ENCODE measurements around the gene DFFA.

- TF ChIP-seq, protein P1, sequence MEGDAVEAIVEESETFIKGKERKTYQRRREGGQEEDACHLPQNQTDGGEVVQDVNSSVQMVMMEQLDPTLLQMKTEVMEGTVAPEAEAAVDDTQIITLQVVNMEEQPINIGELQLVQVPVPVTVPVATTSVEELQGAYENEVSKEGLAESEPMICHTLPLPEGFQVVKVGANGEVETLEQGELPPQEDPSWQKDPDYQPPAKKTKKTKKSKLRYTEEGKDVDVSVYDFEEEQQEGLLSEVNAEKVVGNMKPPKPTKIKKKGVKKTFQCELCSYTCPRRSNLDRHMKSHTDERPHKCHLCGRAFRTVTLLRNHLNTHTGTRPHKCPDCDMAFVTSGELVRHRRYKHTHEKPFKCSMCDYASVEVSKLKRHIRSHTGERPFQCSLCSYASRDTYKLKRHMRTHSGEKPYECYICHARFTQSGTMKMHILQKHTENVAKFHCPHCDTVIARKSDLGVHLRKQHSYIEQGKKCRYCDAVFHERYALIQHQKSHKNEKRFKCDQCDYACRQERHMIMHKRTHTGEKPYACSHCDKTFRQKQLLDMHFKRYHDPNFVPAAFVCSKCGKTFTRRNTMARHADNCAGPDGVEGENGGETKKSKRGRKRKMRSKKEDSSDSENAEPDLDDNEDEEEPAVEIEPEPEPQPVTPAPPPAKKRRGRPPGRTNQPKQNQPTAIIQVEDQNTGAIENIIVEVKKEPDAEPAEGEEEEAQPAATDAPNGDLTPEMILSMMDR (IDR thresholded peaks at IDR 0.05), result no peak
- no peak for TF ChIP-seq ZFX (IDR thresholded peaks at IDR 0.05; ENCODE audit: borderline replicate concordance)
Observed at GRCh38 chr1:10450156-10450814, 22.0 kb downstream of the DFFA start.
